Gastroesophageal sphincter (tissue), 3 donors: ENCODE data around the gene ARHGDIB.

Experiments used
- CTCF ChIP-seq, 4 experiments: fragments of 200-600 bp in 2 of 4; fragments of 450-650 bp in 2 of 4; sonication (generic) in 1 of 4; IDR thresholded peaks; one replicate each; pipeline ENCODE4 v1.5.1; 2017 to 2019; ENCODE audit warnings: antibody characterized with exemption in 4 of 4, mild to moderate bottlenecking in 2 of 4, moderate library complexity in 2 of 4
- POLR2AphosphoS5 ChIP-seq: sonication (generic); formaldehyde crosslinking; IDR thresholded peaks from one replicate; pipeline ENCODE4 v1.6.1; 2017; ENCODE audit warnings: antibody characterized with exemption

GRCh38 chr12:14964406-14964805 lies 3.0 kb upstream of the ARHGDIB start:
- no peak for TF ChIP-seq CTCF (IDR thresholded peaks at IDR 0.05)
- TF ChIP-seq POLR2AphosphoS5, result no peak
